ENCODE results near the gene ADORA2A.

DNA sequence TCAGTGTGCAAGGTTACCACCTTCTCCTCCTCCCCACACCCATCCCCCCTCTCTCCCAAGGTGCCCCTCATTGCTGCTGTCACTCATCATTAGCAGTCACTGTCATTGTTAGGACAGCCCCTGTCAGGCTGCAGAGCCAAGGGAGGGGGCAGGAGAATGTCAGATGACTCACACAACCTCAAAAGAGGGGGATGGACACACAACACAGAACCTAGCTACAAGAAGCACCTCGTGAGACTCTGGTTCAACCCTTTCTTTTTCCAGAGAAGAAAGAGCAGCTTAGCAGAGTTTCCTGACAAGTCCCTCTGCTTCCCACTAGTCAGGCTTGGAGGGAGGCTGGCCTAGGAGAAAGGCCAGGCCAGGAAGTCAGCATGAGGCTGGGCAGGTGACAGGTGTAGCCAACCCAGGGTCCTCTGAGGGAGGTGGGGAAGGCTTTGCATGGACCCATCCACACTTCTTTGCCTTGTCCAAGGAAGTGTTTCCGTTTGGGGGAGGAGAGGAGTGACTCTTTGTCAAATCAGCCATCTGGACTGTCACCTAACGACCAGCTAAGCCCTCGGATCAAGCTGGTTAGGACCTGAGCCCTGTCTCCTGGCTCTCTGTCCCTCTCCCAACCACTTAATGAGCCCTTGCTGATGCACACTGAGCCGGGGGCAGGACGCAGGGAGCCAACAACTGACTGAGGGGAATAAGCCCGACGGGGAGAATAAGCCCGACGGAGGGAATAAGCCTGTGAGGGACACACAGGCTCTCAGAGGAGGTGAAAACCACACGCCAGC, 18.3 kb downstream of the ADORA2A start:
- TF ChIP-seq SP1 (IDR thresholded peaks at IDR 0.05) (no peak), FOXA1 (IDR thresholded peaks at IDR 0.05) (no peak), LEF1 (IDR thresholded peaks at IDR 0.05; ENCODE audit: borderline replicate concordance) (no peak), CTBP1 (IDR thresholded peaks at IDR 0.05; ENCODE audit: borderline replicate concordance) (no peak), ARNT (IDR thresholded peaks at IDR 0.05) (no peak), FOXK2 (IDR thresholded peaks at IDR 0.05) (no peak), TARDBP (IDR thresholded peaks at IDR 0.05) (no peak), BHLHE40 (IDR thresholded peaks at IDR 0.05; ENCODE audit: borderline replicate concordance) (no peak), FOXM1 (IDR thresholded peaks at IDR 0.05; ENCODE audit: borderline replicate concordance) (no peak), ZNF384 (IDR thresholded peaks at IDR 0.05) (no peak), HDGF (IDR thresholded peaks at IDR 0.05; ENCODE audit: borderline replicate concordance) (no peak), SUZ12 (IDR thresholded peaks at IDR 0.05) (no peak)
